Renal pelvis (tissue), 4 donors: ENCODE measurements around the gene NMS. TPM values are rescaled to one million over a fixed set of nuclear protein-coding genes. Genes with fewer than 3 reads are reported as not detected.

Experiments
- DNase-seq: peaks from one replicate; pipeline ENCODE4 v3.0.0-alpha.2; 2013
- polyA plus RNA-seq, 3 donors: library from polyadenylated mRNA; unstranded; fragments of 120-200 nt; gene quantifications; one replicate each; pipeline ENCODE4 v1.2.1, GENCODE V29; 2013; ENCODE audit not compliant: insufficient read length in 3 of 3

The NMS gene
- polyA plus RNA-seq, 3 donors, result not detected

GRCh38 chr2:100484390-100484789 is 14.1 kb downstream of the NMS start:
- no peak for DNase-seq

- no peak for DNase-seq
These were observed 15.1 kb downstream of the NMS start for GRCh38 chr2:100485396-100485795.

GRCh38 chr2:100494712-100495111 is 24.4 kb downstream of the NMS start:
- no peak for DNase-seq

- no peak for DNase-seq
These were observed 32.5 kb downstream of the NMS start for GRCh38 chr2:100502782-100503181.

GRCh38 chr2:100504542-100504941 is 34.3 kb downstream of the NMS start:
- DNase-seq, result no peak

DNA sequence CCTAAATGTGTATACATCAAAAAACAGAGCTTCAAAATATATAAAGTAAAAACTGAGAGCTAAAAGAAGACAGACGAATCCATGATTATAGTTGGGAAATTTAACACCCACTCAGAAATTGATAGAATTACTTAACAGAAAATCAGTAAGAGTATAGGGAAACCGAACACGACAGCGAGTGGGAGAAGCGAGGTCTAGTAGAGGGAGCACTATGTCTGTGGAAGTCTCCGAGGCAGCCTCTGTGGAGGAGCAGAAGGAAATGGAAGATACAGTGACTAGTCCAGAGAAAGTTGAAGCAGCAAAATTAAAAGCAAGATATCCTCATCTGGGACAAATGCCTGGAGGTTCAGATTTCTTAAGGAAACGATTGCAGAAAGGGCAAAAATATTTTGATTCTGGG is 38.8 kb downstream of the NMS start:
- no peak for DNase-seq

DNA sequence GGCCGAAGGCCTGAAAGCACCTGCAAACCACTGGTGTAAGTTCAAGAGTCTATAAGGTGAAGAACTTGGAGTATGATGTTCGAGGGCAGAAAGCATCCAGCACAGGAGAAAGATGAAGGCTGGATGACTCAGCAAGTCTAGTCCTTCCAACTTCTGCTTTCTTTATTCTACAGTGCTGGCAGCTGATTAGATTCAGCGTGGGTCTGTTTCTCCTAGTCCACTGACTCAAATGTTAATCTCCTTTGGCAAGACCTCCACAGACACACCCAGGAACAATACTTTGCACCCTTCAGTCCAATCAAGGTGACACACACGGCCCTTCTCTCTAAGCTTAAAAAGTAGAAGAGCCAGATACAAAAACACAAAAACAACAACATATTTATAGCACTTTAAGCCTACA is 43.4 kb downstream of the NMS start:
- no peak for DNase-seq

DNA sequence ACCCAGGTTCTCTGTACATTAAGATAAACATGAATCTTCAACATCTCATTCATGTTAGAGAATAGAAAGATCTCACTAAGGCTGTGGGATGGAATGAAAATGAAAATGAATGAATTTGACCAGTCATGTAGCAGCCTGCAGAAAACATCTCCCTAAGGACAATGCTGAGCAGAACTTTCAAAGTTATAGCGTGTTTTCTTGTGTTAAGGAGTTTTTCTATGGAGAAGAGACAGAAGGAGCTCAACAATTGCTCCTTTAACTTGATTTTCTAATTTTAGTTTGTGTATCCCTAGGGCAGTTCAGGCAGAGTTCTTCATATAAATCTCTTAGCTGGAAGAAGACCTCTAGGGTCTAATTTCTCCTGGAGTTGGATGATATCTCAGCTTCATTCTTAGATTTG is 47.3 kb downstream of the NMS start:
- DNase-seq, result no peak

DNA sequence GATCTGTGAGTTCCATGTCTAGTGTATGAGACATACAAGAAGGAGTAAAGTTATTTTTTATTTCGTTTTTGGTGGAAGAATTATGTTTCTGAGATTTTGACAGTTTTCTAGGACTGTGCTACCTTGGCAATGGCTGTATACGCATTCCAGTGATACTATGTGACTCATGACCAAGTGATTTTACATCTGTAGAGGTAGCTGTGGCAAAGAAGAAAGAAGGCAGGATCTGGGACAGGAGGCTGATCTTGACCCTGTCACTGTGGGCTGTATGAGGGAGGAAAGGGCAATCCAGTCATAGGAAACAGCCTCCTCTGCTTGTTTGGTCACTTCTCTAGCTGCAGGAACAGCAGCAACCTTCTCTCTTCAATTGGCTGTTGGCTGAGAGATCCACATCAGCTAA is 48.5 kb downstream of the NMS start:
- no peak for DNase-seq

GRCh38 chr2:100520224-100520623 is 49.9 kb downstream of the NMS start:
- DNase-seq, result no peak

DNA sequence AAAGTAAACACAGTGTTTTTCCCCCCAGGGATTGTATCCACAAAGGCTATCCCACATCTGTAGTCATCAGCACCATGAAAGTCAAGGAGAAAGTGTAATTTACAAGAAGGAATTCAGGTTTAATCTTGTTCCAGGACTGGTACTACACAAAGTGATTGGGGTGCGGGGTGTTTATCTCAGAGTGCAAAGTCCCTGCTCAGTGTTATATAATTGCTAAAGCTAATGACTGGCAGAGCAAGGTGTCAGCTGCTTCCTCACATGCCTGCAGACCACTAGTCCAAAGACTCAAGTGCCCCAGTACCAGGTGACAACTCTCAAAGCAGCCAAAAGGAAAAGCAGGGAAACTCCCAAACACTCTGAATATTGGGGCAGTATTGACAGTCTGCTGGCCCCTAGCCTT is 52.1 kb downstream of the NMS start:
- no peak for DNase-seq

- no peak for DNase-seq
These were observed 54.0 kb downstream of the NMS start for GRCh38 chr2:100524331-100524730.

DNA sequence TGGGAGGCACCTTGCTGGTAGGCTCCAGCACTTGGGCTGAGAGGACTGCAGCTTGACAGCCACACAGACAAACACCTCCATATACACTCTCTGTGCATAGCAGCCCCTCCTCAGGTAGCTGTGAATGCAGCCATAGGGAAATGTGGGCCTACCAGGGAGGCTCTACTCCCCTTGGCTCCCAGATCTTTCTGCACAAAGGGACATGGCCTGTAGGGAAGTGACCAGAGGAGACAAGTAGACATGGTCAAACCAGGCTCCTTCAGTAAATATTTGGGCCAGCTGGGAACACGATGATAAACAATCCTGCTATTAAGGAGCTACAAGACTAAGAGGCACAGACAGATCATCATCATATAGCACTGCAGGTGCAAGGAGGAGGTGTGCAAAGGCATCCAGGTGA is 56.6 kb downstream of the NMS start:
- DNase-seq, result no peak

DNA sequence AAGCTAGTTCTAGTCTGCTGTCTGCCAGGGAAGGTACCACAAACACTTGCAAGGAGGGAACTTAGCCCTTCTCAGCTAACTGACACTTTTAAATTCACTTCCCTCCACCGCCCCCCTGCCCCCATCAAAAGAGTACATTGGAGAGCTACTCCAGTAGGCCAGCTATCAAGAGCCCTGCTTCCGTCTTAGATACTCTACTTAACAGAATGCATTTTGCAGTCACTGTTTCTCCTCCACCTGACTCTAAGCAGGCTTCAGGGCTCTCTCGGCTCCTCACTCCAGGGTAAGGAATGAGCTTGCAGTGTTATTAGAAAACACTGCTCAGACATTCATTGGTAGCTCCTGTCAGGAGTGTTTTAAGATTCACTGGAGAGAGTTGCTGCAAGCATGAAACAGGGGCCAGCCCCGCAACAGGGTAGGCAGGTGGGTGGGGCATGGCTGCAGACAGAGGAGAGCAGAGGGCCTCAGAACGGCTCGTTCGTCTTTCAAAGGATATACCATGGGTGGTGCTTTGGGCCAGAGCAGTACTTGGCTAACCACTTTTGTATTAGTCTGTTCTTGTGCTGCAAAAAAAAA is 57.2 kb downstream of the NMS start:
- no peak for DNase-seq

DNA sequence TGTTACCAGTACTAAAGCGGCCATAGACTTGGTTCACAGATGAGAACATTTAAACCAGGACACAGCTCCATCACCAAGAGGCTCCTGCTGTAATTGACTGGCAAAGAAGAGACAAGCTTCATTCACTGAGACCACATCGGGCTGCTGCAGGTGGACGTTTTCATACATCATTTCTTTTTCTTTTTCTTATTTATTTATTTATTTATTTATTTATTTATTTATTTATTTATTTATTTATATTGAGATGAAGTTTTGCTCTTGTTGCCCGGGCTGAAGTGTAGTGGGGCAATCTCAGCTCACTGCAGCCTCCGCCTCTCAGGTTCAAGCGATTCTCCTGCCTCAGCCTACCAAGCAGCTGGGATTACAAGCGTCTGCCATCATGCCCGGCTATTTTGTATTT is 58.9 kb downstream of the NMS start:
- DNase-seq, result no peak

GRCh38 chr2:100529900-100530299 is 59.6 kb downstream of the NMS start:
- no peak for DNase-seq

Other genes starting within 250 kb of the NMS start
- 1 to 10 TPM; 1.9 to 4.1 (median 3.4) TPM for gene LONRF2, start 148.0 kb upstream of the NMS start, polyA plus RNA-seq
- 10 to 100 TPM; 20.6 to 23.6 (median 22.6) TPM for gene CHST10, start 52.8 kb upstream of the NMS start, polyA plus RNA-seq
- 10 to 100 TPM; 30.1 to 38.7 (median 37.4) TPM for gene PDCL3, start 92.5 kb downstream of the NMS start, polyA plus RNA-seq